H1 (cell line): ENCODE results near the gene DNASE2B. TPM values are rescaled to one million over a fixed set of nuclear protein-coding genes. Genes with fewer than 3 reads are reported as not detected.

Experiments used
- BRCA1 ChIP-seq: IDR thresholded peaks from 2 replicates; pipeline ENCODE4 v1.6.1; 2012; ENCODE audit warnings: low read depth, low read length, improper control_type of control experiment
- EGR1 ChIP-seq: IDR thresholded peaks from 2 replicates; pipeline ENCODE4 v1.6.1; 2011; ENCODE audit warnings: low read depth, low read length, borderline replicate concordance
- GABPA ChIP-seq: IDR thresholded peaks from 2 replicates; pipeline ENCODE4 v1.6.1; 2011; ENCODE audit warnings: mild to moderate bottlenecking, low read length, moderate library complexity, borderline replicate concordance; ENCODE audit not compliant: insufficient read depth
- RXRA ChIP-seq: IDR thresholded peaks from 2 replicates; pipeline ENCODE4 v1.6.1; 2011; ENCODE audit warnings: low read depth, mild to moderate bottlenecking, low read length, moderate library complexity; ENCODE audit not compliant: insufficient read depth
- SIX5 ChIP-seq: IDR thresholded peaks from 2 replicates; pipeline ENCODE4 v1.6.1; 2011; ENCODE audit warnings: mild to moderate bottlenecking, low read depth, low read length
- TCF12 ChIP-seq: IDR thresholded peaks from 2 replicates; pipeline ENCODE4 v1.6.1; 2011; ENCODE audit warnings: low read depth, mild to moderate bottlenecking, low read length
- polyA plus RNA-seq, 7 experiments: library from polyadenylated mRNA; depleted of rRNA in 3 of 7; stranded (reverse) in 5 of 7; unstranded in 2 of 7; fragments of >200 nt in 5 of 7; fragments of 200-250 nt in 2 of 7; gene quantifications; 1 replicate in 5 of 7; 2 replicates in 1 of 7; 4 replicates in 1 of 7; pipeline versions ENCODE4 v1.2.1 to v1.2.3, GENCODE V29; 2011 to 2013; ENCODE audit warnings: missing spikeins in 2 of 7, mixed read lengths in 2 of 7
- total RNA-seq: library from RNA; stranded (reverse); fragmentation: NEBNext Ultra II Directional; extraction: Animal tissue kit (Norgen Biotek cat#: 25700); gene quantifications from 2 replicates; pipeline ENCODE4 v1.2.1, GENCODE V29; 2021
- TF ChIP-seq, protein P1 (sequence below): IDR thresholded peaks from 2 replicates; pipeline ENCODE4 v1.6.1; 2011; ENCODE audit warnings: low read depth, mild to moderate bottlenecking, low read length; ENCODE audit not compliant: insufficient read depth
- TF ChIP-seq, protein P2 (sequence below): IDR thresholded peaks from 2 replicates; pipeline ENCODE4 v1.6.1; 2012; ENCODE audit warnings: inconsistent platforms

The DNASE2B gene
- total and polyA plus RNA-seq, 2 of the 8 experiments (the other 6 are each of a cell fraction or from before 2014, with no cell fraction given) = not detected

DNA sequence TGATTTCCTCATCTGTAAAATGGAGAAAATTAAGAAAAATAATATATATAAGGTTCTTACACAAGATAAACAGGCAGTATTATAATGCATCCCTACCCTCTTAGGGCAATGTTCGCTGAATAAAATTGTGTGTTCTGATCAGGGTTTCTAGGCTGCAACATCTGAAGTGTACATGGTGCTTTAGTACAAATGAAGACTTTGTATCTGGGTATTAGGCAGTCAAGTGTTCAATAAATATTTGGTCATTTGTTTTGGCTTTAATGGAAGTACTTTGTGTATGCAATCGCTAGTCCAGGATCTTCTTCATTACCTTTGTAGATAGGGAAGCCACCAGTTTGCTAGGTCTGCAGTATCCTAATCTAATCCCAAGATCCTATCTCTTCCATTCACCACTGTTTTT lies 28.1 kb downstream of the DNASE2B start (continued):
- TF ChIP-seq, protein P1, sequence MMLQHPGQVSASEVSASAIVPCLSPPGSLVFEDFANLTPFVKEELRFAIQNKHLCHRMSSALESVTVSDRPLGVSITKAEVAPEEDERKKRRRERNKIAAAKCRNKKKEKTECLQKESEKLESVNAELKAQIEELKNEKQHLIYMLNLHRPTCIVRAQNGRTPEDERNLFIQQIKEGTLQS = no peak
- TF ChIP-seq EGR1 (no peak), TCF12 (no peak), BRCA1 (no peak), SIX5 (no peak), RXRA (no peak), GABPA (no peak)
- TF ChIP-seq, protein P2, sequence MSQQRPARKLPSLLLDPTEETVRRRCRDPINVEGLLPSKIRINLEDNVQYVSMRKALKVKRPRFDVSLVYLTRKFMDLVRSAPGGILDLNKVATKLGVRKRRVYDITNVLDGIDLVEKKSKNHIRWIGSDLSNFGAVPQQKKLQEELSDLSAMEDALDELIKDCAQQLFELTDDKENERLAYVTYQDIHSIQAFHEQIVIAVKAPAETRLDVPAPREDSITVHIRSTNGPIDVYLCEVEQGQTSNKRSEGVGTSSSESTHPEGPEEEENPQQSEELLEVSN = no peak
